Panc1 (cell line): ENCODE data around the gene CHST4. TPM values are rescaled to one million over a fixed set of nuclear protein-coding genes. Genes with fewer than 3 reads are reported as not detected.
A peak's percentile ranks its signal among the peaks of the same experiment; 100 is the strongest.

ENCODE experiments used
- ATAC-seq: fragments of 200-7000 bp; cut with Tn5 transposase; 2 replicates; pipeline ENCODE4 v1.9.1; 2020; ENCODE audit warnings: mild to moderate bottlenecking, moderate library complexity
- BruUV-seq: library from RNA; stranded (reverse); fragments of 400-500 nt; replicated peaks from 2 replicates; lab custom pipeline; 2021; lab: Mats Ljungman, UMichigan
- CTCF ChIA-PET: fragments of 300-600 bp; sonication (Branson Sonifier 250); formaldehyde crosslinking; loops from one replicate; lab custom pipeline; 2022; ENCODE audit warnings: antibody characterized with exemption; lab: Charles Lee
- POLR2A ChIA-PET: fragments of 300-600 bp; sonication (Branson Sonifier 250); formaldehyde crosslinking; loops from one replicate; lab custom pipeline; 2022; ENCODE audit warnings: antibody characterized with exemption; lab: Charles Lee
- DNase-seq: peaks from one replicate; pipeline ENCODE4 v3.0.0-alpha.2; 2010; ENCODE audit warnings: low read depth, low spot score
- H3K27ac ChIP-seq: 2 replicates; pipeline ENCODE4 v1.5.1; 2011; ENCODE audit warnings: mild to moderate bottlenecking, low read length, inconsistent platforms
- H3K27me3 ChIP-seq: fragments of 200-500 bp; sonication (Bioruptor generic); 2 replicates; pipeline ENCODE4 v1.6.0; 2014; ENCODE audit warnings: low read length, inconsistent platforms; ENCODE audit not compliant: control insufficient read depth, insufficient read depth
- H3K36me3 ChIP-seq: fragments of 200-500 bp; sonication (Bioruptor generic); 2 replicates; pipeline ENCODE4 v1.5.1; 2014; ENCODE audit warnings: inconsistent platforms, mild to moderate bottlenecking, low read length, moderate library complexity; ENCODE audit not compliant: control insufficient read depth, insufficient read depth
- H3K4me1 ChIP-seq: 2 replicates; pipeline ENCODE4 v1.5.1; 2011; ENCODE audit warnings: inconsistent platforms, mild to moderate bottlenecking, low read length, moderate library complexity; ENCODE audit not compliant: control insufficient read depth, insufficient read depth
- H3K4me3 ChIP-seq, 2 experiments: 2 replicates each; pipeline ENCODE4 v1.5.1; 2011 to 2012; ENCODE audit warnings: low read depth in 2 of 2, low read length in 2 of 2, mild to moderate bottlenecking in 2 of 2, inconsistent platforms in 1 of 2, moderate library complexity in 1 of 2
- H3K9me3 ChIP-seq: fragments of 200-500 bp; sonication (Bioruptor generic); 2 replicates; pipeline ENCODE4 v1.5.1; 2014; ENCODE audit warnings: low read depth, mild to moderate bottlenecking, inconsistent platforms, low read length, moderate library complexity; ENCODE audit not compliant: control insufficient read depth, insufficient read depth
- CTCF ChIP-seq: fragments of 450-650 bp; IDR thresholded peaks from 2 replicates; pipeline ENCODE4 v1.5.1; 2017; ENCODE audit warnings: mild to moderate bottlenecking
- POLR2AphosphoS5 ChIP-seq: IDR thresholded peaks from 2 replicates; pipeline ENCODE4 v1.6.1; 2012; ENCODE audit warnings: mild to moderate bottlenecking, low read depth, low read length, moderate library complexity
- REST ChIP-seq, 2 experiments: IDR thresholded peaks; 2 replicates each; pipeline ENCODE4 v1.6.1; 2011 to 2012; ENCODE audit warnings: low read depth in 2 of 2, control low read depth in 1 of 2, low read length in 1 of 2, mild to moderate bottlenecking in 1 of 2, moderate library complexity in 1 of 2; ENCODE audit not compliant: insufficient read depth in 1 of 2
- SIN3A ChIP-seq: IDR thresholded peaks from 2 replicates; pipeline ENCODE4 v1.6.1; 2012; ENCODE audit warnings: low read depth, mild to moderate bottlenecking, low read length, moderate library complexity, borderline replicate concordance; ENCODE audit not compliant: insufficient read depth
- TCF7L2 ChIP-seq: IDR thresholded peaks from 2 replicates; pipeline ENCODE4 v1.6.1; 2011; ENCODE audit warnings: mild to moderate bottlenecking, low read depth, low read length, inconsistent platforms
- in situ Hi-C: cut with HindIII; loops from 2 replicates; pipeline ENCODE4 v1.10.0; 2016; ENCODE audit warnings: low sequenced_read_pairs, low pct_unique_long_range_greater_than_20kb
- intact Hi-C: fragments of 100-400 bp; cut with micrococcal nuclease; formaldehyde crosslinking; loops from one replicate; pipeline ENCODE4 v1.10.0; 2022; ENCODE audit not compliant: unreplicated experiment
- total RNA-seq: library from RNA; stranded (reverse); gene quantifications from one replicate; pipeline ENCODE4 v1.2.1, GENCODE V29; 2021; ENCODE audit not compliant: unreplicated experiment

CHST4 gene
- total RNA-seq, 1 experiment from 2014 or later: 1.1 TPM

- no peaks in the 10 kb centered on the region for H3K4me1 ChIP-seq
- H3K9me3 ChIP-seq: peaks cover 6% of the 10 kb centered on the region; the same call in 1 of the 2 replicates
- no TSS peak for BruUV-seq
- peak; percentile 69; the same call in 1 of the 2 replicates for ATAC-seq
- H3K4me3 ChIP-seq: no peak overlapping the region
- TF ChIP-seq TCF7L2: no peak
- TF ChIP-seq CTCF: peak; percentile 66
- no peak for TF ChIP-seq SIN3A
- DNase-seq: no peak
- intact Hi-C loops: no loop called here
- H3K27ac ChIP-seq: no peak overlapping the region
- H3K36me3 ChIP-seq: no peaks in the 10 kb centered on the region; the same call in 1 of the 2 replicates
- ChIA-PET POLR2A (no interaction called here), CTCF (no interaction called here)
- in situ Hi-C loops: no loop called here
- no peaks in the 10 kb centered on the region for H3K27me3 ChIP-seq
Observed at GRCh38 chr16:71479420-71479819, 46.8 kb upstream of the CHST4 start.

GRCh38 chr16:71480956-71481355 is 45.3 kb upstream of the CHST4 start:
- no TSS peak for BruUV-seq
- POLR2A ChIA-PET: no interaction called here
- DNase-seq (no peak), ATAC-seq (no peak)
- H3K27me3 ChIP-seq: no peaks in the 10 kb centered on the region
- no peak overlapping the region for H3K27ac ChIP-seq
- H3K4me3 ChIP-seq: no peak overlapping the region
- intact Hi-C loops (no loop called here), in situ Hi-C loops (no loop called here)
- H3K9me3 ChIP-seq: no peaks in the 10 kb centered on the region
- CTCF ChIA-PET: no interaction called here
- TF ChIP-seq SIN3A (no peak), TCF7L2 (no peak), REST (IDR thresholded peaks at IDR 0.05; ENCODE audit: insufficient read depth in 1 of 2, low read depth in 2 of 2, low read length in 1 of 2) (no peak), POLR2AphosphoS5 (no peak), CTCF (no peak)
- no peaks in the 10 kb centered on the region; the same call in 1 of the 2 replicates for H3K36me3 ChIP-seq
- H3K4me1 ChIP-seq: no peaks in the 10 kb centered on the region
